ENCODE measurements around the gene TMOD1.

The TMOD1 gene

GRCh38 chr9:97518909-97519307 is 17.4 kb downstream of the TMOD1 start:
- DNase-seq: no peak

DNA sequence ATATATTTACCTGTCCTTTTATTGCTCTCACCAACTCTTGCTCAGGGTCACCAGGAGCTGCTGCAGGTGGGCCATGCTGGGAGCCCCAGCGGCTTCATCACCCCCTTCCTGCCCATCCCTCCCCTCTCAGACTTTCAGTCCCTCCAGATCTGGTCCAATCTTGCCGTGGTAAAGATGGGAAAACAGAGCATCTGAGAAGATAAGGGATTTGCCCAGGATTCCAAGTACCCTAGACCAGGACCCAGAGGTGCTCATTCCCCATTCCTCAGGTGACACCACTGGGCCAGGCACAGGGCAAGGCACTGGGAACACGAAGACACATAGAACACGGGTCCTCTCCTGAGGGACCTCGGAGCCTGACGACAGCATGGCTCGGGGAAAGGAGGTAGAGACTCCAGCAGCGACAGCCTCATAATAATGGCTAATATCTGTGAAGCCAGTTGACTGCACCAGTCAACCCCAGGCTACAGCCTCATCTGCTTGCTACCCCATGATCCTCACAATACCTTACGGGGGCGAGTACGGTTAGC is 18.0 kb downstream of the TMOD1 start:
- DNase-seq: no peak

DNA sequence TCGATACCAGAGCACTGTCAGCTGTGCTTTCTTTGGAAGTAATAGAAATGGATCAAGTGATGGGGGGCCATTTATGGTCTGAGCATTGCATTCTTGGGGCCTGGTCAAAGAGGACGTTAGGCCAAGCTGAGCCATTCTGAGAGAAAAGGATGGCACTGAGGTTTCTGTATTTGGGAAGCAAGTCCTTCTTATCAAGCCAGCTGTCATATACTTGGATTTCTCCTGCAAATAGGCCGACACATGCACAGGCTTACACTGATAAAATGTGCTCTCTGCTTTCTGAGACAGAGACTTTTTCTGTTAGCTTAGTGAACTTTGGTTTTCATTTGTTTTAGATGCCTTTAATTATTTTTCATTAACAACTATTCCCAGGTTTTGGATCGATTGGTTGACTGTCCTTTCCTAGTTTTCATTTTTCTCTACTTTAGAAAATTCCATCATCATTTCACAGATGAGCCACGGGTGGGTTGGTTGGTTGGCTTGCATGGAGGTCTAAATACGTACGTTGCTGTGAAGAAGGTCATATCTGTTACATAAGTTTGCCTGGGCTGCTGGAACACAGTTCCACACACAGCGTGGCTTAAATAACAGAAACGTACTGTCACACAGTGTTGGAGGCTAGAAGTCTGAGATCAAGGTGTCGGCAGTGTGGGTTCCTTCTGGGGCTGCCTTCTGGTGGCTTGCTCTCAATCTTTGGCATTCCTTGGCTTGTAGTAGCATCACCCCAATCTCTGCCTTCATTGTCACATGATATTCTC is 20.3 kb downstream of the TMOD1 start:
- no peak for DNase-seq

- no peak for DNase-seq
Measured at GRCh38 chr9:97524424-97524823, 23.0 kb downstream of the TMOD1 start.

- no peak for DNase-seq
Measured at GRCh38 chr9:97525451-97525850, 24.0 kb downstream of the TMOD1 start.

DNA sequence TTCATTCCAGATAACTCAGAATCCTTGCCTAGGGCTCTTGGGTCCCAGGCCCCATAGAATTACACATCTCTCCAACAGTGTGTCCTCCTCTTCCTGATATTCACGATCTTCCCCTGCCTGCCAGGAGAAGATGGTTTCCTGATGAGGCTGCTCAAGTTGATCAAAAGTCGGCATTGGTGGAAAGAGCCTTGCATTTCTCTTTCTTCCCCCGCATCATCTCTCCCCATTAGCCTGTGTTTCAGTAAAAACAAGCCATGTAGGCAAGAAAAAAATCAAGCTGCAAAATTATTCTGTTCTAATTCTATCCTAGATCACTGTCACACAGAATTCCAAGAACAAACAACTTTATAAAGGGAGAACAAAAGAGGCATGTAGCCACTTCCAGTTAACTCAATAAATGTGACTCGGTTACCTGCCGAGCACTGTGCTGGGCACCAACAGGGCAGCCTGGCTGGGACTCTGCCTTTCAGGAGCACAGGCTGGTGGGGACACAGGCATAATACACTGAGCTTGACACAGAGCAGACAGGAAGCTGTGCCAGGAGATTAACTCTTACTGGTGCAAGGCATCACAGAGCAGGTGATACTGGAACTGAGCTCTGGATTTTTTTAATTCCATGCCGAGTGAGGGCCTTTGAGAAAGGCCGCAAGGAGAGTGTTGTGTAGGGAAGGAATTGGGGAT is 25.6 kb downstream of the TMOD1 start:
- no peak for DNase-seq

GRCh38 chr9:97527626-97528528 is 26.4 kb downstream of the TMOD1 start:
- no peak for DNase-seq

DNA sequence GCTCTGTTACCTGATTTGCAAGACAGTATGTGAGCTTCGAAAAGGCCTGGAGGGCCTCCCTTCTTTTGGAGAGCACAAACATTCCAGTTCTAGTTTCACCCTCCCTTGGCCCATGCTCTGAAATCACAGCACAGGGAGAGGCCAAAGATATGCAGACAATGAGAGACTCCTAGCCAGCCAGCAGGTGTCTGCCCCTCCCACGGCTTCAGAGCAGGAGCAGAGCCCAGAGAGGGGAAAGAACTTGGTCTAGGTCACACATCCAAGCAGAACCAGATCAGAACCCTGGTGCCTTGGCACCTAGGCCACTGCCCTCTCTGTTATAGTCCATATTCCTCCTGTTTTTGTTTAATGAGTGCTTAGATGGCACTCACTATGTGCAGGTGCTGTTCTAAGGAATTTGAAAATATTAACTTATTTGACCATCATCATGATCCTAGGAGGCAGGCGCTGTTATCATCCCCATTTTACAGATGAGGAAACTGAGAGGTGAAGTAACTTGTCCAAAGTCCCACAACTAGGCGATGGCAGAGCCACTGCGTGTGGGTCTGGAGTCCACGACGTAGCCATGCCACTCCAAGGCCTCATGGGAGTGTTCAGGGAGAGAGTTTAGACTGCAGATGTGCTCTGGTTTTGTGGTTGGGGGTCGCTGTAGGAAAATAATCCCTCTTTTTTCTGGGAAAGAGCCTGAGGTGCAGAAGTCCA is 27.2 kb downstream of the TMOD1 start:
- DNase-seq: no peak

DNA sequence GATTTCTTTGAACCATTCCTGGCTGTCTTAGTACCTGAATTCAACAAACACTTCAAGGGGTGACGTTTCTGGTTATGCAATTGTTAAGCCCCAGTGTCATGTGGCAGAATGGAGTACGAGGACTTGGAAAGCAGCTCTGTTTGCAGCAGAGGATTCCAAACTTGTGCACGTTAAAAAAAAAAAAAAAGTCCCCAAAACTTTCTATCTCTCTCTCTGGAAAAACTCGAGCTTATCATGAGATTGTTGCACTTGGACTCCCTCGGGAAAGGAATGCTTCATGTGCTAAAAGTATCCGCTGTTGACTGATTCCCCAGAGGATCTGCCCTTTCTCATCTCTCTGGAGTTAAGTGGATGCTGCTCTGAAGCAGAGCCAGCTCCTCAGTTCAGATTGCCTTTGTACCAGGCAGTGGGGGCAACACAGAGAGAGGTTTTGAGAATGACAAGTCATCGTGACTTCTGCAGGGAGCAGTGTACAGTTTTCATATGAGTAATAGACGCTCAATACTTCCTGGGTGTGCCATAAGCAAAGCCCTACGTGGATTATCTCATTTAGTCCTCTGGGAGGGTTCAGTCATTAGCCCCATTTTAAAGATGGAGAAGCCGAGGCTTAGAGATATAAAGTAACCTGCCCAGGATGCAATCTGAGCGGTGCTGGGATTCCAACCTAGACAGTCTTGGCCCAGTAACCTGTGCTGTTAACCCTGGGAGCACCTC is 28.1 kb downstream of the TMOD1 start:
- no peak for DNase-seq

DNA sequence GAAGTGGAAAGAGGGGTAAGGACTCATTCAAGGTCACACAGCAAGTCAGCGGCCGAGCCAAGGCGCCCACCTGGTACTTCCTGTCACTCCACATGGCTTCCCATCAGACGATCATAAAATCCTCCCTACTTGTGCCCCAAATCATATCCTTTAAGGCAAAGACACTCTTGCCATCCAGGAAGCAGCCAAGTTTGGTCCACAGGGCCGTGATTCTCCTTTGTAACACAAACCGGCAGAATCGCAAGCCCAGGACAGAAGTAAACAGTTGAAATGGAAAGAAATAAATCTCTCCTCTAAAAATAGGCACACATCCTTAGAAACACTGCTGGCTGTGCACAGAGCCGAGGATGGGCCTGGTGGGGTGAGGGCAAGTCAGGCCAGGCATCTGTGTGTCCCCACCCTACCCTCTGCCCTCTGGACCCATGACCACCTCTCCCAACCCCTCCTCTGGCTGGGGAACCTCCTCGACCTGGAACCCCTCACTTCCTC is 30.5 kb downstream of the TMOD1 start:
- no peak for DNase-seq

- DNase-seq: no peak
Measured at GRCh38 chr9:97534185-97534584, 32.7 kb downstream of the TMOD1 start.

- DNase-seq: no peak
Measured at GRCh38 chr9:97534961-97535594, 33.6 kb downstream of the TMOD1 start.

DNA sequence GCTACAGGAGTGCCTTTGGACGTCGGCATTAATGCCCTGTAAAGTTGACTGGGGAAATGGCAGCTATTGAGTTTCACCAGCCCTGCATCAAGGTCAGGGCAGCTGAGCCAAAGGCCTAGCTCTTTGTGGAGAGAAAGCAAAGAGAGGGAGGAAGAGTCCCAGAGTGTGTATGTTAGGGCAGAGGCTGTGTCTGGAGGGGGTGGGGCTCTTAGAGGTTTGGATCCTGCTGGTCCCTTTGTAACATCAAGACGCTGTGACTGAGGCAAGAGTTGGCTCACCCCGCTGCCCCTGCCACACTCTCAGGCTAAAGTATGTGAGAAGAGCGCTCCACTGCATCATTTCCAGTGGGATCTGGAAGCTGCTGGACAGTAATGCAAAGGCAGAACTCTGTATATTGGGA is 34.3 kb downstream of the TMOD1 start:
- no peak for DNase-seq

DNA sequence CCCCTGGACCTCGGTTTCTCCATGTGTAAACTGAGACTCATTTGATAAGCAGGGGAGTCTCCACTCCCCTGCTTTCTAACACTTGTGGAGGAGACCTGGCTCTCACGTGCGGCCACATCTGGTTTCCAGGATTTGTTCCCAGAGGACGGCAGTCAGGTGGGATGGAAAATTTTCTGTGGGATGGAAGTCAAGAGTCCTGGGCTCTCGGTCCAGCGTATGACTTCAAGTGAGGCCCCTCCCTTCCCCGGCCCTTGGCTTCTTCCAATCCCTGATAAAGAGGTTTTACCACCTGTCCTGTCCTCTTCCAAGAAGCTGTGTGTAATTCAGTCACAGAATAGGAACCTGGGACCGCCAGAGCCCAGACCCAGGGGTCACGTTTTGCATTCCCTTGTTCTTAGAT is 35.0 kb downstream of the TMOD1 start:
- DNase-seq: no peak

DNA sequence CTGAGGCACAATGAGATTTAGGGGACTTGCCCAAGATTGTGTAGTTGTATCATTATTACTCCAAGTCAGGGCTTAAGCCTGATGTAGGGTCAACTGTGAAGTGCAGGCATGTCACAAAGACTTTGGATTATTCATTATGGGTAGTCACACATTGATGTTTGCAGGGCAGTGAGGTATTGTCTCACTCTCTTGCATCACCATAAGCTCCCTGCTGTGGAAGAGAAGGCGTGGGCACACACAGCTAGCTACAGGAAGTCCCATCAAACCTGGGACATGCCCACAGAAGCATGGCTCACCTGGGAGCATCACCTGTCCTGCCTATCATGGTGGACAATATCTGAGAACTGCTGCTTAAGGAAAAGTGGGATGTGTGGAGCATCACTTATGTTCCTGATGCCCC is 42.1 kb downstream of the TMOD1 start:
- no peak for DNase-seq

GRCh38 chr9:97545486-97545885 is 44.0 kb downstream of the TMOD1 start:
- no peak for DNase-seq

- no peak for DNase-seq
Measured at GRCh38 chr9:97547098-97547829, 45.8 kb downstream of the TMOD1 start.

GRCh38 chr9:97548379-97548778 is 46.9 kb downstream of the TMOD1 start:
- DNase-seq: no peak

- DNase-seq: no peak
Measured at GRCh38 chr9:97548819-97549540, 47.5 kb downstream of the TMOD1 start.

DNA sequence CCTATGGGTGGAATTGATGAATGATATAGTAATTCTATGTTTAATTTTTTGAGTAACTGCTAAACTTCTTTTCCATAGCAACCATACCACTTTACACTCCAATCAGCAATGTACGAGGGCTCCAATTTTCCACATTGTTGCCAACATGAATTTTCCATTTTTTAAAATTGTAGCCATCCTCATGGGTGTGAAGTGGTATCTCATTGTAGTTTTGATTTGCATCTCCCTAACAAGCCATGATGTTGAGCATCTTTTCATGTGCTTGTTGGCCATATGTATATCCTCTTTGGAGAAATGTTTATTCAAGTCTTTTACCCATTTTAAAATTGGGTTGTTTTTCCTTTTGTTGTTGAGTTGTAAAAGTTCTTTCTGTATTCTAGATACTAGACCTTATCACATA is 48.9 kb downstream of the TMOD1 start:
- DNase-seq: no peak
